HG03432 (cell line): ENCODE measurements around the gene RSAD1.
"Not testable (repeated sequence)": the region's sequence is repeated elsewhere in the genome, so short reads cannot be mapped to it uniquely, and the experiment has no call there.

Experiments
- ATAC-seq: cut with Tn5 transposase; IDR thresholded peaks from one replicate; pipeline ENCODE4 v1.9.1; 2021; ENCODE audit warnings: mild to moderate bottlenecking, moderate library complexity; ENCODE audit not compliant: unreplicated experiment

RSAD1 gene

DNA sequence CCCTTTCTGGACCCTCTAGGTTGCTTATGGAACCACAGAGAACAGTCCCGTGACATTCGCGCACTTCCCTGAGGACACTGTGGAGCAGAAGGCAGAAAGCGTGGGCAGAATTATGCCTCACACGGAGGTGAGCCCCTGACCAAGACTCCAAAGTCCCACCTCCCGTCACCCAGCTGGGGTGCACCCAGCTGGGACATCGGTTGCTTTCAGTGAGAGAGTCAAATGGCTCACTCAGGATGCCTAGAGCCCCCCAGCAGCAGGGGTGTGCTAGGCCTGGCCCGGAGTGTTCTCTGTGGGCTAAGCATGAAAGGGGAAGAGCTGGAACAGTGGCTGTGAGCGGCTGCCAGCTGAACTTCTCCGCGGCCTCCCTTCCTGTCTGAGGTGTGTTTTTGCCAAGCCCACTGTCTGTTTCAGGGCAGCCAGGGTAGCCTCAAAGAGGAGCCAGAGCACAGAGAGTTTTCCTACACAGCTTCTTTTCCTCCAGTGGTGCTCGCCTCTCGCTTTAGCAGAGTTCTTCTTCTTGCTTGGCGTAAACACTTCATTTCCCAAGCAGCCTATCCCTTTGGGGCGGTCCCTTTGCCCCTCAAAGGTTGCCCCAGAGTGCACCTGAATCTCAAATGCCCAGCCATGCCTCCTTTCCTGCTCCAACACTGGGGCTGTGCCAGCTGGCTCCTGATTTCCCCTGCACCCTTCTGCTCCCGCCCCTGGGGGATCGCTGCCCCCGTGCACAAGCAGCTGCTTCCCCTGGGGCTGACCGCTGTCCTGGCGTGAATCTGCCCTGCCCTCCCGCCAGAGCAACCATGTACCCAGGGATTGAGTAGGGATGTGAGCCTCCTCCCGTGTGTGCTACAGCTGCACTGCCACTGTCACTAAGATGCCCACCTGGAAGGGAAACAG, 7.4 kb upstream of the RSAD1 start:
- ATAC-seq, result no peak

DNA sequence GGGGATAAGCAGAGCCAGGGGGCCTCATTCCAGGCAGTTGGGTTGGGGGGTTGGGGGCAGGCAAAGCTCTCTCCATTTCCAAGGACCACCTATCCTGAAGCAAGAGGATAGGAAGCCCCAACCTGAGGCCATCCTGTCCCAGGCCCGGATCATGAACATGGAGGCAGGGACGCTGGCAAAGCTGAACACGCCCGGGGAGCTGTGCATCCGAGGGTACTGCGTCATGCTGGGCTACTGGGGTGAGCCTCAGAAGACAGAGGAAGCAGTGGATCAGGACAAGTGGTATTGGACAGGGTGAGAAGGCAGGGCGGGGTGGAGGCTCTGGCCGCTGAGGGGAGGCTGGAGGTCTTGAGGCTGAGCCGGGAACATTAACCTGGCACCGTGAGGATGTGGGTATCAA, 6.4 kb upstream of the RSAD1 start:
- no peak for ATAC-seq

DNA sequence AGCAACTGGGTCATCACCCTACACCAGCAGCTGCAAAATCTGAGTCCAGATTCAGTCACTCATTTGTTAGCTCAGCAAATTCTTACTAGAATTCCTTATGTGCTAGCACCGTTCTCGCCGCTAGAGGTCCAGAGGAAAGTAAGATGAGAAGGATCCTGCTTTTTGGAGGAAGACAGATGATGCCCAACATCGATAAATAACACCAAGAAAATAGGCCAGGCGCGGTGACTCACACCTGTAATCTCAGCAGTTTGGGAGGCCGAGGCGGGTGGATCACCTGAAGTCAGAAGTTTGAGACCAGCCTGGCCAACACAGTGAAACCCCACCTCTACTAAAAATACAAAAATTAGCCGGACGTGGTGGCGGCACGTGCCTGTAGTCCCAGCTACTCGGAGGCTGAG, 5.9 kb upstream of the RSAD1 start:
- ATAC-seq, result not testable (repeated sequence)

DNA sequence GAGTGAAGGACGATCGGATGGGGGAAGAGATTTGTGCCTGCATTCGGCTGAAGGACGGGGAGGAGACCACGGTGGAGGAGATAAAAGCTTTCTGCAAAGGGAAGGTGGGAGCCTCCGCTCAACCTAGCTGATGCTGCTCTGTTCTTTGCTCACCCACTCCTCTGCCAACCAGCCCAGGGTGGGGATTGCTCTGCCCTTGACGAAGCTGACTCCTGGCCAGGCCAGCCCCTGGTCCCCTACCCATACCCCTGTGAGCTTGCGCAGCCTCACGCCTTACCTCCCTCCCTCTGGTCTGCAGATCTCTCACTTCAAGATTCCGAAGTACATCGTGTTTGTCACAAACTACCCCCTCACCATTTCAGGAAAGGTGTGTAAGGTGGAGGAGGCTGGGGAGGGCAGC, 4.8 kb upstream of the RSAD1 start:
- ATAC-seq, result no peak

DNA sequence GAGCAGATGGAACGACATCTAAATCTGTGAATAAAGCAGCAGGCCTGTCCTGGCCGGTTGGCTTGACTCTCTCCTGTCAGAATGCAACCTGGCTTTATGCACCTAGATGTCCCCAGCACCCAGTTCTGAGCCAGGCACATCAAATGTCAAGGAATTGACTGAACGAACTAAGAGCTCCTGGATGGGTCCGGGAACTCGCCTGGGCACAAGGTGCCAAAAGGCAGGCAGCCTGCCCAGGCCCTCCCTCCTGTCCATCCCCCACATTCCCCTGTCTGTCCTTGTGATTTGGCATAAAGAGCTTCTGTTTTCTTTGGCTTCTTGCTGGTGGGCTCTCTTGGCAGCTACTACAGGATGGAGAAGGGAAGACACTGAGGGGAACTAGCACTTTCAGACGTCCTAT, 4.1 kb upstream of the RSAD1 start:
- ATAC-seq, result no peak

DNA sequence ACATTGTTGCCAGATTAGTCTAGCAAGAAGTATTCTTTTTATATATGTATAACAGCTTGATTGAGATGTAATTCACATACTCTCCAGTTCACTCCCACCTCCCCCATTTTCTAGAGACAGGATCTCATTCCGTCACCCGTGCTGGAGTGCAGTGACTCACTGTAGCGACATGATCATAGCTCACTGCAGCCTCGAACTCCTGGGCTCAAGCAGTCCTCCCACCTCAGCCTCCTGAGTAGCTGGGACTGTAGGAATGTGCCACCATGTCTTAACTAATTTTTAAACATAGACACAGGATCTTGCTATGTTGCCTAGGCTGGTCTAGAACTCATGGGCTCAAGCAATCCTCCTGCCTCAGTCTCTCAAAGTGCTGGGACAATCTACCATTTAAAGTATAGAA, 3.3 kb upstream of the RSAD1 start:
- no peak for ATAC-seq

DNA sequence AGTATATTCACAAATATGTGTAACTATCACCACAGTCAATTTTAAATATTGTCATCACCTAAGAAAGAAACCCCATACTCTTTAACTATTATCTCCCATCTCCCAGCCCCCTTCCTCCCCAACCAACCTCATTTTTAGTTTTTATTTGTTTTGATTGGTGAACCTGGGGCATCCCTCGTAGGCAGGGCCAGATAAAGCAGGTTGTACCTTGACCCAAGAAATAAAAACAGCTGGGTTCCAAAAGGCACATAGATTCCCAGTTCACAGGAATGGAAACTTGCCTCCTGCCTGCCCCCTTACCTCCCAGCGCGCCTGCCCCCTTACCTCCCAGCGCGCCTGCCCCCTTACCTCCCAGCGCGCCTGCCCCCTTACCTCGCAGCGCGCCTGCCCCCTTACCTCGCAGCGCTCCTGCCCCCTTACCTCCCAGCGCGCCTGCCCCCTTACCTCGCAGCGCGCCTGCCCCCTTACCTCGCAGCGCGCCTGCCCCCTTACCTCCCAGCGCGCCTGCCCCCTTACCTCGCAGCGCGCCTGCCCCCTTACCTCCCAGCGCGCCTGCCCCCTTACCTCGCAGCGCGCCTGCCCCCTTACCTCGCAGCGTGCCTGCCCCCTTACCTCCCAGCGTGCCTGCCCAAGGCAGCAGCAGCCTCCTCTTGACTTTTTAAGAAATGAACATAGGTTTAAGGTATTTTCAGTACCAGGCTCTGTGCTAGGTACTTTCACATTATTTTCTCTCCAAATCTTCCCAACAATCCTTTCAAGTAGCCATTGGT, 2.7 kb upstream of the RSAD1 start:
- not testable (repeated sequence) for ATAC-seq

DNA sequence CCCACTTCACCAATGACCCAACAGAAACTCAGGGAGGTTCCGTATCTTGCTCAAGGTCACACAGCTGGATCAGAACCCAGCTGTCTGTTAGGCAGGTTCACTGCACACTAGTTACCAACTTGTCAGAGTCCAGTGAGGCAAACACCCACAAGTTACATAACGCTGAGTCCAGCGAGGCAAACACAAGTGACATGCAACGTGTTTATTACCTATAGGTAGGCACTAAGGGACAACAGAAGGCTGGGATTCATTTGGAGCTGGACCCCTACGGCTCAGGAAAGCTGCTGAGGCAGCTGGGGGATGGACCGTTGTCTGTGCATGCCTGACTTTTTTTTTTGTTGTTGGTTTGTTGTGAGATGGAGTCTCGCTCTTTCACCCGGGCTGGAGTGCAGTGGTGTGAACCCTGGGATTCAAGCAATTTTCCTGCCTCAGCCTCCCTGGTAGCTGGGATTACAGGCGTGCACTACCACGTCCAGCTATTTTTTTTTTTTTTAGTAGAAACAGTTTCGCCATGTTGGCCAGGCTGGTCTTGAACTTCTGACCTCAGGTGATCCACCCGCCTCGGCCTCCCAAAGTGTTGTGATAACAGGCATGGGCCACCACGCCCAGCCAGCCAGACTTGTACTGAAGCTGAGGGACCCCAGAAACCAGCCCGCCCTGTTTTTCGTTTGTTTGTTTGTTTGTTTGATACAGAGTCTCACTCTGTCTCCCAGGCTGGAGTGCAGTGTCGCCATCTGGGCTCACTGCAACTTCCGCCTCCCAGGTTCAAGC, 1.9 kb upstream of the RSAD1 start:
- ATAC-seq, result no peak

DNA sequence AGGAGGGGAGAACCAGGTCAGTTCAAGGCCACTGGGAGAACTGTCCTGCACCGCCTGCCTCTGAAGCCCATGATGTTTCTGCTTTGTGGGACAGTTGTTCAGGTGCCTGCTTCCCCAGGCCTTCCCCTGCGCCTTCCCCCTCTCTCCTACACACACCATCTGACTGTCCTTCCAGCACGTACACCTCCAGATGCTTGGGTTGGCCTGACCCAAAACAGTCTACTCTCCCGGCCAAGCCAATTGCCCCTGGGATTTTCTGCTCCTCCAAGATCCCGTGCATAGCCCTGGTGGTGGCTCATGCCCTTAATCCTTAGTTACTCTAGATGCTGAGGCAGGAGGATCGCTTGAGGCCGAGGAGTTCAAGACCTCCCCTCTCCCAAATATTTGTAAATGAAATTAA, 684 bp upstream of the RSAD1 start:
- no peak for ATAC-seq

DNA sequence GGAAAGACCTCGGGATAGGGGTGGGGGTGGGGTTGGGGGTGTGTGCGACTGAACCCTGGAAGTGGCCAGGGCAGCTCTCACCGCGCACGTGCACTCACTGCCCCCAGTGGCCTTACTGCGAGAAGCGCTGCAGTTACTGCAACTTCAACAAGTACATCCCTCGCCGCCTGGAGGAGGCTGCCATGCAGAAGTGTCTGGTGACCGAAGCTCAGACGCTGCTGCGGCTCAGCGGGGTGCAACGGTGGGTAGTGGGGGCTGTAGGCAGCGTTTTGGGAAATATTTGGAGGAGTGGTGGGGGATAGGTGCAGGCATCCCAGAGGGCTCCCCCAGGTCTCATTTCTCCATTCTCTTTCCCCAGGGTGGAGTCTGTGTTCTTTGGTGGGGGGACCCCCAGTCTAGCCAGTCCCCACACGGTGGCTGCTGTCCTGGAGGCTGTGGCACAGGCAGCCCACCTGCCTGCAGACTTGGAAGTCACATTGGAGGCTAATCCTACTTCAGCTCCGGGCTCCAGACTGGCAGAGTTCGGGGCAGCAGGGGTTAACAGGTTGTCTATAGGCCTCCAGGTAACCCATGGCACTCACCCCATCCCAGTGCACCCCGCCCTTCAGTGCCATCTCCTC, 972 bp downstream of the RSAD1 start:
- ATAC-seq, result no peak

DNA sequence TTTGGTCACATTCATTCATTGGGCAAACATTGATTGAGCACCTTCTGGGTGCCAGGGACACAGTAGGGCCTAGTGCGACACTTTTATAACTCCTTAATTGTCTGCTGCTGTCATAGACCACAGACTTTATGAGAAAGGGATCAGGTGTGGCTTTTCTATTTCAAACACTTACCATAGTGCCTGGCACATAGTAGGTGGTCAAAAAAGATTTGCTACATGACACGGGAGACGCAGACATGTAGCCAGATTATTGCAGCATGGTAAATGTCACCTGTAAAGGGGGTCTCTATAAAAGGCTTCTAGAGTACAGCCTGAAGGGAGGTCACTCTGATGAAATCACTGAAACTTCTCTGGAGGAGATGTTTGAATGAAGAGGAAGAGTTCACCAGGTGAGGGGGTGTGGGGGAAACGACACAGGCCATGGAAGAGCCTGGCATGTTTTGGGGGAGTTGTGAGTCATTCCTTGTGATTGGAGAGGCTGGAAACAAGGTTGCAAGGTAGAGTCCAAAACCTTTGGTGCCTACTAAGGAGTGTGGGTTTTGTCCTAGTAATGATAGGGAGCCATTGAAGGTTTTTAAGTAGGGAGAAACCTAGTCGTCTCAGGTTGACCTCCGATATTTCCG, 1.6 kb downstream of the RSAD1 start:
- ATAC-seq, result no peak

DNA sequence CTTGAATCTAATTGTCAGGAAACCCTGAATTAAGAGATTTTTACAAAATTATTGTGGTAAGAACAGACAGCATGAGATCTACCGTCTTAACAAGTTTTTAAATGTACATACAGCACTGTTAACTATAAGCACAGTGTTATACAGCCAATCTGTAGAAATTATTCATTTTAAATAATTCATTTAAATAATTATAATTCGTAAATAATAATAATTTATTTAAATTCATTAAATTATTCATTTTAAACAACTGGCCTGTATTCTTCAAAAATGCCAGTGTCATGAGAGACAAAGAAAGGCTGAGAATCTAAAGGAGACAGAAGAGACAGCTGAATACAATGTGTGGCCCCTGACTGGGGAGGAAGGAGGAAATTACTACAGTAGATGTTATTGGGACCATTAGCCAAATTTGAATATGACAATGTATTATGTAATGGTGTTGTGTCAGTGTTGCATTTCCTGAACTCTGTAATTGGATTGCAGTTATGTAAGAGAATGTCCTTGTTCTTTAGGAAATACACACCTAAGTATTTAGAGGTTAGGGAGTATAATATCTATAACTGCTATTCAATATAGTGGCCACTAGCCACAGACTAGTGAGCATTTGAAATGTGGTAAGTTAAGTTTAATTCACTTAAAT, 2.3 kb downstream of the RSAD1 start:
- no peak for ATAC-seq

DNA sequence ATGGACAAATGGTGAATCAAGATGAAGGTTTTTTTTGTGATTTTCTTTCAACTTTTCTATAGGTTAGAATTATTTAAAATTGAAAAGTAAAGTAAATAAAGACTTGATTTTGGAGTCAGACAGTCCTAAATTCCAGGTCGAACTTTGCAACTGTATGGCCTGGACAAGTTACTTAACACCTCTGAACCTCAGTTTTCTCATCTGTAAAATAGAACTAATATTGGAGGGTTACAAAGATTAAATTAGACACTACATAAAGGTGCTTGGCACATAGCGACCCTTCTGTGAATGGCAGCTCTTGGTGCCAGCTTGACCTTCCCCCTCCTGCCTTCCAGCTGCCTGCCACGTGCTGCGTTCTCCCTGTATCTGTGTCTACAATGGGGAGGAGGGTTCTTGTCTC, 3.0 kb downstream of the RSAD1 start:
- ATAC-seq, result no peak

DNA sequence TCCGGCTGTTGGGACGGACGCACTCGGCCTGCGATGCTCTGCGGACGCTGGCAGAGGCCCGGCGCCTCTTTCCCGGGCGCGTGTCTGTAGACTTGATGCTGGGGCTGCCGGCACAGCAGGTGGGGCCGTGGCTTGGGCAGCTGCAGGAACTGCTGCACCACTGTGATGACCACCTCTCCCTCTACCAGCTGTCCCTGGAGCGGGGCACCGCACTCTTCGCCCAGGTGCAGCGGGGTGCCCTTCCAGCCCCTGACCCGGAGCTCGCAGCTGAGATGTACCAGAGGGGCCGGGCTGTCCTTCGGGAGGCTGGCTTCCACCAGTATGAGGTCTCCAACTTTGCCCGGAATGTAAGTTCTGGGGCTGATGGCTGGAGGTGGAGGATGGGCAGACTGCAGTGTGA, 3.5 kb downstream of the RSAD1 start:
- ATAC-seq, result no peak

DNA sequence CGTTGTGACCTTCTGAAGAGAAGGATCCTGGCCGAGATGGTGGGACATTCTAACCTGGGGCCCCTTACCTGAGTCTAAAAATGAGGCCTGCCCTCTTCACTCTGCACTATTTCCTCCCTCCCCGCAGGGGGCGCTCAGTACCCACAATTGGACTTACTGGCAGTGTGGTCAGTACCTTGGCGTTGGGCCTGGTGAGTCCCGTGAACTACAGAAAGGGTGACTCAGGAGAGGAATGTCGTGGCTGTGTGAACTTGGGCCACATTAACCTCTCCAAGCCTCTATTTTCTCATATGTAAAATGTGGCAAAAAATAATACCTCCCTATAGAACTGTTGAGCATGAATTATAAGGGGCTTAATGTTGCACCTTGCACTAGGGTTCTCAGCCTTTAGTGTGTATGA, 3.9 kb downstream of the RSAD1 start:
- ATAC-seq, result peak; percentile 29

DNA sequence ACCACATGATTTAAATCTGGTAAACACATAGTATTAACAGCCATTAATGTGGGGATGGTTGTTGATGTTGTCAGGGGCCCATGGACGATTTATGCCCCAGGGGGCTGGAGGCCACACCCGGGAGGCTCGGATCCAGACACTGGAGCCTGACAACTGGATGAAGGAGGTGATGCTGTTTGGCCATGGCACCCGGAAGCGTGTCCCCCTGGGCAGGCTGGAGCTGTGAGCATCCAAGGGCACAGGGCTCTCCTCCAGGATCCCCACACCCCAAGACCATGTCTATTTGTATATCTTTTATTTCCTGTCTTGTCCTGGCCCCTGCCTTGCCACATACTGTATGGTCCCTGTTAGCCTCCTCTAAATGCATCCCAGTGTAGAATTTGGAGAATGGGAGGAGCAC, 4.6 kb downstream of the RSAD1 start:
- ATAC-seq, result no peak

DNA sequence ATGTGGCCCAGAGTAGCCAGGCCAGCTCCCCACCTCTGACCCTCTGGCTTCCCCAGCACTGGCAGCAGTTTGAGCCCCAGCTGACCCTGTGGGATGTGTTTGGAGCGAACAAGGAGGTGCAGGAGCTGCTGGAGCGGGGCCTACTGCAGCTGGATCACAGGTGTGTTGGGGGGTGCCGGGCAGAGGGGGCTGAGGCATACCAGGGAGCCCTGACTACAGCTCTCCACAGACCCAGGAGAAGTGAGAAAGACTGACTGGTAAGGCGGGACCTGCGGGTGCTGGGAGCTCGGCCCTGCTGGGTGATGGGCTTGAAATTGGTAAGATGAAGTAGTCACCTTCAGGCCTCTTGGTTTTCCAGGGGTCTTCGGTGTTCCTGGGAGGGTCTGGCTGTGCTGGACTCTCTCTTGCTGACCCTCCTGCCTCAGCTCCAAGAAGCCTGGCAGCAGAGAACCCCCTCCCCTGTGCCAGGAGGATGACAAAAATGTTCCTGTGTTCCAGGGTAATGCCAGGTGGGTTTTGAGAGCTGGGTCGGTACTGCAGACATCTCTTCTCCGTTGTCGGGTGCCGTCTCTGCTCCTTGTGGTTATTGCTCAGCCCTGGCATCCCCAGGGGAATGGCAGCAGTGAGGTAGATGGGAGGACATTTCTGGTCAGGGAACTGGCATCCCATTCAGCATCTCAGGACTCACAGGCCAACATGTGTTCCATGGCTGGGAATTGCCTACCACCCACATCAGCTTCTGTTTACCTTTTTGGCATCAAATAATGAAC, 5.9 kb downstream of the RSAD1 start:
- ATAC-seq, result no peak

DNA sequence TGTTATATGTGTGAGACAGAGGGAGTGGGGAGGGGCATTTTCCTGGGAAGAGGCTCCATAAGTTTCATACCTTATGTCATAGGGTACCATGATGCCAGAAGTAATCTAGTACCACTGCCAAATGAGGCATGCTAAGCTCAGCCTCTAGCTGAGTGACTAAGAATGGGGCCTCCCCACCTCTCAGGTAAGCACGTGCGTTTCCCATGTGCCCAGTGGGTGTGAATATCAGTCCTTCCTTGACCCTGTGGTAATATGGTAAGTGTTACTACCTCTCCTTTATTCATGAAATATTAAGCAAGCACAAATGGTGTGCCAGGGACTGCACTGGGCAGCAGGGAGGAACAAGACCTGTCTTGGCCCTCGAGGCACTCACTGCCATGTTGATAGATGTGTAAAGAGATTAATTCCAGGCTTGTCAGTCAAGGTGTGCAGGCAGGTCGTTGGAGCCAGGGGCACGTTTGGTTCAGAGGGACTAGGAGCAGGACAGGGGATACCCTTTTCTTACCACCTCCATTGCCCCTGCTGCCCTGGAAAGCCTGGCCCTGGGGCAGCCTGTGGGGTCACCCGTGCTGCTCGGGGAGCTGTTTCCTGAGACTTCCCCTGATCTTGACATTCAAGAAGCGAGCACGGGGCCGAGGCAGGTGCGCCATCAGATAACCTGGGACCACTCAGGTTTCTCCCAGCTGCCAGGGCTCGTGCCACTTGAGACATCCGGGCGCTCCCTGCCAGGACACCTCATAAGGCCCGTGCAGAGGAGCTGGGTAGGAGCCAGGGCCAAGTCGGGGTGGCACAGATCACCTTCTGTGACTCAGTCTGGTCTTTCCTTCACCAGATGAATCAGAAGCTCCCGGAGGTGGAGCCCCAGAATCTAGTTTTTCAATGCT, 8.8 kb downstream of the RSAD1 start:
- ATAC-seq, result no peak
